Lung (tissue), 12 donors: ENCODE data around the gene SPAG9. TPM values are rescaled to one million over a fixed set of nuclear protein-coding genes. Genes with fewer than 3 reads are reported as not detected.
A peak's percentile ranks its signal among the peaks of the same experiment; 100 is the strongest.
"Not testable (repeated sequence)": the region's sequence is repeated elsewhere in the genome, so short reads cannot be mapped to it uniquely, and the experiment has no call there.

Experiments used
- ATAC-seq: fragments of 200-7000 bp; cut with Tn5 transposase; one replicate; pipeline ENCODE4 v1.9.1; 2020; ENCODE audit warnings: moderate number of reproducible peaks; ENCODE audit not compliant: insufficient read depth, low FRiP score
- DNase-seq, 3 donors: peaks; one replicate each; pipeline ENCODE4 v3.0.0-alpha.2; 2013 to 2017
- H3K27ac ChIP-seq, 2 donors: one replicate each; pipeline ENCODE4 v1.5.1; 2013; ENCODE audit warnings: mild to moderate bottlenecking in 2 of 2, moderate library complexity in 2 of 2, control low read depth in 1 of 2, inconsistent platforms in 1 of 2, low read depth in 1 of 2, low read length in 1 of 2
- H3K27me3 ChIP-seq, 3 donors: one replicate each; pipeline ENCODE4 v1.5.1; 2013; ENCODE audit warnings: low read length in 2 of 3; ENCODE audit not compliant: control insufficient read depth in 3 of 3, insufficient read depth in 3 of 3
- H3K36me3 ChIP-seq, 4 donors: one replicate each; pipeline ENCODE4 v1.5.1; 2013; ENCODE audit warnings: low read length in 4 of 4, mild to moderate bottlenecking in 1 of 4, moderate library complexity in 1 of 4; ENCODE audit not compliant: control insufficient read depth in 4 of 4, insufficient read depth in 4 of 4
- H3K4me1 ChIP-seq, 5 donors: one replicate each; pipeline ENCODE4 v1.5.1; 2013; ENCODE audit warnings: low read length in 5 of 5, mild to moderate bottlenecking in 2 of 5, moderate library complexity in 1 of 5; ENCODE audit not compliant: control insufficient read depth in 5 of 5, insufficient read depth in 5 of 5
- H3K4me3 ChIP-seq: one replicate; pipeline ENCODE4 v1.5.1; 2013; ENCODE audit warnings: mild to moderate bottlenecking, control low read depth, moderate library complexity
- H3K9ac ChIP-seq, 2 donors: one replicate each; pipeline ENCODE4 v1.5.1; 2013; ENCODE audit warnings: low read length in 2 of 2, control low read depth in 1 of 2; ENCODE audit not compliant: insufficient read depth in 1 of 2
- H3K9me3 ChIP-seq, 4 donors: one replicate each; pipeline ENCODE4 v1.5.1; 2013; ENCODE audit warnings: low read length in 3 of 4, mild to moderate bottlenecking in 1 of 4, moderate library complexity in 1 of 4; ENCODE audit not compliant: control insufficient read depth in 4 of 4, insufficient read depth in 3 of 4
- WGBS, 2 donors: extraction: QIAGEN DNeasy Blood & Tissue Kit; methylation state at CpG; one replicate each; pipeline ENCODE4 v1.1.7; 2013; 5-methylcytosine and 5-hydroxymethylcytosine counted together
- polyA plus RNA-seq, 2 donors: library from polyadenylated mRNA; stranded (reverse); fragments of 200-250 nt; gene quantifications; one replicate each; pipeline ENCODE4 v1.2.1, GENCODE V29; 2013
- total RNA-seq, 2 donors: library from RNA; depleted of rRNA in 1 of 2; stranded (reverse); fragments of >200 nt in 1 of 2; gene quantifications; one replicate each; pipeline ENCODE4 v1.2.1, GENCODE V29; 2014 to 2021
- TF ChIP-seq, protein P1 (sequence below): IDR thresholded peaks from 2 replicates; pipeline ENCODE4 v1.5.1; 2012; ENCODE audit warnings: mild to moderate bottlenecking; ENCODE audit errors: control extremely low read depth, extremely low read depth
- donor health status: control.
- donor health status: control.
- donor health status: Bipolar disorder and iron deficiency.
- donor health status: healthy.
- donor health status: DM: yes; HTN: yes; CAD: no.

SPAG9 gene
- total and polyA plus RNA-seq, 4 donors: 37.2 to 174 (median 75.2) TPM

DNA sequence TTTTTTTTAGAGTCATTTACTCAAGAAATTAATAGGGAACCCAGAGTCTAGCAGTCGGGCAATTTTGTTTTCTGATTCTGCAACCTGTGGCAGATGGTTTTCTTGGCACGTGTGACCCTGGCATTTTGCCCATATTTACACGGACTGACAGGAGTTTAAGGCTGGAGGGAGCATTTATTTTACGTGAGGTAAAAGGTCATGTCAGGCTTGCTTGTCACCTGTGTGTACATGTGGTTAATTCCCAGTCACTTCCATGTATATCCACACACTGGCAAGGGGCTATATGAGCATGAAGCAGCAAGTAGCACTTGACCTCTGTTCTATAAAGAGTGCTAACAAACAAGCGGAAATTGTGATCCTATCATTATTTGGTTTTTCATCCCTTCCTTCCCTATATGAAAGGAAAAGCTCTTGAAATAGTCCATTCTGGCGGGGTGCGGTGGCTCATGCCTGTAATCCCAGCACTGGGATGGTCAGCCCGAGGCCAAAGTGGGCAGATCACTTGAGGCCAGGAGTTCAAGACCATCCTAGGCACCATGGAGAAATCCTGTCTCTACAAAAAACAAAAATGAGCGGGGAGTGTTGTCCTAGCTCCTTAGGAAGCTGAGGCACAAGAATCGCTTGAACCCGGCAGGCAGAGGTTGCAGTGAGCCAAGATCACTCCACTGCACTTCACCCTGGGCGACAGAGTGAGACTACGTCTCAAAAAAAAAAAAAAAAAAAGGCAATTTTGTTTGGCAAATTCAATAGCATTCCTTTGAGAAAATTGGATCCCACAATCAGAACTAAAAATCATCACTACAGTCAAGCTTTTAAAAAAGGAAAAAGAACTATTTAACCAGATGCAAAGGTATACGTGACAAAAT is 2.1 kb downstream of the SPAG9 start:
- WGBS, 2 donors: 31 to 45% methylated on average over 14 of the region's 14 CpGs
- DNase-seq (peak in 2 of 3 donors; percentile 24 to 33), ATAC-seq (no peak)
- TF ChIP-seq, protein P1, sequence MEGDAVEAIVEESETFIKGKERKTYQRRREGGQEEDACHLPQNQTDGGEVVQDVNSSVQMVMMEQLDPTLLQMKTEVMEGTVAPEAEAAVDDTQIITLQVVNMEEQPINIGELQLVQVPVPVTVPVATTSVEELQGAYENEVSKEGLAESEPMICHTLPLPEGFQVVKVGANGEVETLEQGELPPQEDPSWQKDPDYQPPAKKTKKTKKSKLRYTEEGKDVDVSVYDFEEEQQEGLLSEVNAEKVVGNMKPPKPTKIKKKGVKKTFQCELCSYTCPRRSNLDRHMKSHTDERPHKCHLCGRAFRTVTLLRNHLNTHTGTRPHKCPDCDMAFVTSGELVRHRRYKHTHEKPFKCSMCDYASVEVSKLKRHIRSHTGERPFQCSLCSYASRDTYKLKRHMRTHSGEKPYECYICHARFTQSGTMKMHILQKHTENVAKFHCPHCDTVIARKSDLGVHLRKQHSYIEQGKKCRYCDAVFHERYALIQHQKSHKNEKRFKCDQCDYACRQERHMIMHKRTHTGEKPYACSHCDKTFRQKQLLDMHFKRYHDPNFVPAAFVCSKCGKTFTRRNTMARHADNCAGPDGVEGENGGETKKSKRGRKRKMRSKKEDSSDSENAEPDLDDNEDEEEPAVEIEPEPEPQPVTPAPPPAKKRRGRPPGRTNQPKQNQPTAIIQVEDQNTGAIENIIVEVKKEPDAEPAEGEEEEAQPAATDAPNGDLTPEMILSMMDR: no peak
- H3K9me3 ChIP-seq: no peaks in the 10 kb centered on the region
- no peaks in the 10 kb centered on the region for H3K27me3 ChIP-seq
- H3K9ac ChIP-seq: peak overlapping the region in 1 of 2 donors; percentile 59
- H3K4me1 ChIP-seq: peaks cover 5 to 24% (median 12%) of the 10 kb centered on the region in 5 donors
- peak overlapping the region in 1 of 2 donors; percentile 42 for H3K27ac ChIP-seq
- no peak overlapping the region for H3K4me3 ChIP-seq
- H3K36me3 ChIP-seq: peaks cover 0 to 3% (median 0%) of the 10 kb centered on the region in 4 donors

DNA sequence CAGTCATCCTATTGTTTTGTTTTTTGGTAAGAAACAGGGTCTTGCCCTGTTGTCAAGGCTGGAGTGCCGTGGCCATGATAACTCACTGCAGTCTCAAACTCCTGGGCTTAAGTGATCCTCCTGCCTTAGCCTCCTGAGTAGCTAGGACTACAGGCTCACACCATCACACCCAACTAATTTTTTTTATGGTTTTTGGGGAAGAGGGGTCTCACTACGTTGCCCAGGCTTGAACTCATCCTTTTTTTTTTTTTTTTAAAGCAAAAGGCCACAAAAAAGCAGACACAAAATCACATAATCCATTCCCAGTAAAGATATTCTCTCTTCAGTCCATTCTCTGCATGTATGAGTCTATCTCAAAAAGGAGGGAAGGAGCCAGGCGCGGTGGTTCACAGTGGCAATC is 5.5 kb downstream of the SPAG9 start:
- DNase-seq (no peak), ATAC-seq (no peak)
- Histone ChIP-seq H3K27me3 (no peaks in the 10 kb centered on the region), H3K4me3 (no peak overlapping the region), H3K9me3 (no peaks in the 10 kb centered on the region), H3K36me3 (peaks cover 0 to 3% (median 1%) of the 10 kb centered on the region in 4 donors), H3K4me1 (peaks cover 3 to 17% (median 12%) of the 10 kb centered on the region in 5 donors), H3K9ac (no peak overlapping the region), H3K27ac (no peak overlapping the region)
- TF ChIP-seq, protein P1: no peak
- WGBS, 2 donors: 90 to 96% methylated on average over 4 of the region's 4 CpGs

DNA sequence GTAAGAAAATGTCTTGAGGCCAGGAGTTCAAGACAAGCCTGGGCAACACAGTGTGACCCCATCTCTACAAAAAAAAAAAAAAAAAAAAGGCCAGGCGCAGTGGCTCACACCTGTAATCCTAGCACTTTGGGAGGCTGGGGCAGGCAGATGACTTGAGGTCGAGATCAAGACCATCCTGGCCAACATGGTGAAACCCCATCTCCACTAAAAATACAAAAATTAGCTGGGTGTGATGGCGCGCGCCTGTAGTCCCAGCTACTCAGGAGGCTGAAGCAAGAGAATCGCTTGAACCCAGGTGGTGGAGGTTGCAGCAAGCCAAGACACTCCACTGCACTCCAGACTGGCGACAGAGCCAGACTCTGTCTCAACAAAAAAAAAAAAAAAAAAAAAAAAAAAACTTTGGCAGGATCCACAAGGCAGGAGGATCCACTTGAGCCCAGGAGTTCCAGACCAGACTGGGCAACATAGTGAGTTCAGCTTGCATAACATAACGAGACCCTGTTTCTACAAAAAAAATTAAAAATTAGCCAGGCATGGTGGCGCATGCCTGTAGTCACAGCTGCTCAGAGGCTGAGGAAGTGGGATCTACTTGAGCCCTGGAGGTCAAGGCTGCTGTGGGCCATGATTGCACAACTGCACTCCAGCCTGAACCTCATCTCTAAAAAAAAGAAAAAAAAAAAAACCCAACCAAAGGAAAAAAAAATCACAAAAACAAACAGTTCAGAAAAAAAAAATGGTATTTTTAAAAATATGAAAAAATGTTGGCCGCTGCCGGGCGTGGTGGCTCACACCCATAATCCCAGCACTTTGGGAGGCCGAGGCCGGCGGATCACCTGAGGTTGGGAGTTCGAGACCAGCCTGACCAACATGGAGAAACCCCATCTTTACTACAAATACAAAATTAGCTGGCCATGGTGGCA is 8.1 kb downstream of the SPAG9 start:
- peak; percentile 34 to 67 (median 45) for DNase-seq
- peak; percentile 72 for ATAC-seq
- not testable (repeated sequence) for H3K27me3 ChIP-seq, H3K9me3 ChIP-seq, H3K4me1 ChIP-seq, H3K4me3 ChIP-seq, H3K36me3 ChIP-seq, H3K9ac ChIP-seq
- H3K27ac ChIP-seq: peak overlapping the region in 1 of 2 donors; percentile 10
- WGBS, 2 donors: 54 to 62% methylated on average over 16 of the region's 16 CpGs

DNA sequence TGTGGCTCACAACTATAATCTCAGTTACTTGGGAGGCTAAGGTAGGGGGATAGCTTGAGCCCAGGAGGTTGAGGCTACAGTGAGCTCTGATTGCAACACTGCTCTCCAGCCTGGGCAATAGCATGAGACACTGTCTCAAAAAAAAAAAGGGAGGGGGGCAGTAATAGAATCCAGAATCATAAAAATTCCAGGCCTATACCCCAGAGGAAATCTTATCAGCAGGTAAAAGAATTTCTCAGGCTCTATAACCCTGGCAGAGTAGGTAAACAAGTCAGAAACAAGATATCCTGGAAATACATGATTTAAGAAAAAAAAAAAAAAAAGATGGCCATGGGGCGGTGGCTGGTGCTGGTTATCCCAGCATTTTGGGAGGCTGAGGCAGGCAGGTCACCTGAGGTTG is 12.9 kb downstream of the SPAG9 start:
- peaks cover 0 to 4% (median 0%) of the 10 kb centered on the region in 5 donors for H3K4me1 ChIP-seq
- TF ChIP-seq, protein P1: no peak
- H3K4me3 ChIP-seq: no peak overlapping the region
- WGBS, 2 donors: 83 to 100% methylated on average over 1 of the region's 1 CpG
- no peak overlapping the region for H3K27ac ChIP-seq
- peaks cover 0 to 7% (median 0%) of the 10 kb centered on the region in 4 donors for H3K36me3 ChIP-seq
- H3K9ac ChIP-seq: no peak overlapping the region
- H3K9me3 ChIP-seq: no peaks in the 10 kb centered on the region
- DNase-seq: peak in 1 of 3 donors; percentile 18
- no peaks in the 10 kb centered on the region for H3K27me3 ChIP-seq
- no peak for ATAC-seq
